Kasumi-1 (cell line): Measurements from ENCODE around the gene MYO1C.
A peak's percentile ranks its signal among the peaks of the same experiment; 100 is the strongest.
"Not testable (repeated sequence)": the region's sequence is repeated elsewhere in the genome, so short reads cannot be mapped to it uniquely, and the experiment has no call there.

Experiments
- DNase-seq, 2 experiments: peaks; one replicate each; lab custom pipeline; 2025; lab: John Stamatoyannopoulos, UW

Gene MYO1C

DNA sequence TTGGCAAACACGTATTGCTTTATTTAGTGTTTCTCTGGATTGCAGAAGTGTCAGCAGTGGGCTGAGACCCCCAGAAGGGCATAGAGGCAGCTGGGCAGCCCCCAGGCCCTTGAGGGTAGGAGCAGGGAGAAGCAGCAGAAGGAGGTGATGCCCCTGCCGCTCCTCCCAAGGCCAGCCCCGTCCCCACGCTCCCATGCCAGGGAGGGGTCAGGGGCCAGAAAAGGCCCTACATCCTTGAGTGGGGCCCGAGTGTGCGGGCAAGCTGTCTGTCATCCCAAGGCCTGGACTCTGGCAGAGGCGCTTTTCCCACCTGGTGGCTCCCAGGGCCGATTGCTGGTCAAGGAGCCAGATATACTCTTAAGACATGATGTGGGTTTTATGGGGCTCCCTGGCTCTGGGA is 28.3 kb downstream of the MYO1C start:
- no peak for DNase-seq

GRCh38 chr17:1462164-1463112 is 30.0 kb downstream of the MYO1C start:
- no peak for DNase-seq

GRCh38 chr17:1461198-1461944 is 31.1 kb downstream of the MYO1C start:
- DNase-seq = peak in 1 of 2 experiments; percentile 18

DNA sequence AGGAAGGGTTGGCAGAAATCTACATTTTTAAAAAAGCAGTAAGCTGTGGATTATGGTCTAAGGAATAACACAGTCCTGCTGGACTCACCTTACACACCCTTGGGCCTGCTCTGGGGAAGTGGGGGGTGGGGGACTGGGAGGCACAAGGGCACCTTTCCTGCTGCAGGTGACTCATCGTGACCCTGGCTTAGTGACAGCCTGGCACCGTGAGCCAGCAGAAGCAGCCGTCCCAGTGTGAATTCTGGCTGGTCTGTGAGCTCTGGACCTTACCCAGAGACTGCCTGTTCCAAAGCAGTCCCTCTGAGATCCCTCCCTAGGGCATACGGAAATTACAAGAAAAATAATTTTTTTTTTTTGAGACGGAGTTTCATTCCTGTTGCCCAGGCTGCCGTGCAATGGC is 32.3 kb downstream of the MYO1C start:
- no peak for DNase-seq

GRCh38 chr17:1455797-1456599 is 36.5 kb downstream of the MYO1C start, which contains the start of gene CRK:
Gene CRK (minus strand): TSS chr17:1456232. CDS start chr17:1456117, 115 bp downstream.
- peak; percentile 56 to 58 for DNase-seq

GRCh38 chr17:1455291-1455796 is 37.1 kb downstream of the MYO1C start:
- peak in 1 of 2 experiments; percentile 34 for DNase-seq

- no peak for DNase-seq
Observed at GRCh38 chr17:1454541-1454940, 37.9 kb downstream of the MYO1C start.

- not testable (repeated sequence) for DNase-seq
Observed at GRCh38 chr17:1453694-1454093, 38.8 kb downstream of the MYO1C start.

- no peak for DNase-seq
Observed at GRCh38 chr17:1452836-1453235, 39.6 kb downstream of the MYO1C start.

- not testable (repeated sequence) for DNase-seq
Observed at GRCh38 chr17:1450261-1450660, 42.2 kb downstream of the MYO1C start.

DNA sequence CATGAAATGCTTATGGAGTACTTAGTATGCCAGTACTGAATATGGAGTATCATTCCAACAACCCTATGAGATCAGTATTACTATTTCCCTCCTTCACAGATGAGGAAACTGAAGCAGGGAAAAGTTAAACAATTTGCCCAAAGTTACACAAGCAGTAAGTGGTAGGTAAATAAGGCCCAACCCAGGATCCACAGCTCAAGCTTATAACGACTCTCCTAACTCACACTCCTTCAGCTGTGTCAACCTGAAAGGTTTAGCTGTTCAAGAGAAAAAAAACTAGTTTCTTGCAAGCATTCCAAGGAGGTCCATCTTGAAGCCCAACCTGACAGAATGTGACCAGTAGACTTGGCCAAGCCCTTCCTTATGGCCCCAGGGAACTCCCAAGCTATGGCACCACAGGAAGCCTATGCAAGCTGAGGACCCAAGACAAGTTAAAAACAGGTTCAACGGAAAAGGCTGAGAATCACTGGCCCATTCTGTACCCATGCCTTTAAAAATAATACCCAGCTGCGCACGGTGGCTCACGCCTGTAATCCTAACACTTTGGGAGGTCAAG is 43.0 kb downstream of the MYO1C start:
- DNase-seq = peak in 1 of 2 experiments; percentile 11

DNA sequence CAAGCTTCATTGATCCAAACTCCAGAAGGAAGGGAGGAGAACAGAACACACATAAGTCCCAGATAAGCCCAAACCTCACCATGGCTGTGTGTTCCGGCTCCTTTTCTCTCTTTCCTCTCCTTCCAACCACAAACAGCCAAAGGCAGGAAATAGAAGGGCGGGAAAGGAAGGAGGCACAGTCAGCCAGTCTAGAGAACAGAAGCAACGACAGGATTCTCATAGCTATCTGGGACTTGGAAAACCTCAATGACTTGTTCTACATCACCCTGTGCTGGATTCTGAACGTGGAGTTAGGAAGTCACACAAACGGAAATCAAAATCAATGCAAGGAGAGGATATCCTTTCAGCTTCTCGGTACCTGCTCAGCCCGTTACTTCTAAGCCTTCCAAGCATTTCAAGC is 45.4 kb downstream of the MYO1C start:
- DNase-seq = peak; percentile 32 to 41

DNA sequence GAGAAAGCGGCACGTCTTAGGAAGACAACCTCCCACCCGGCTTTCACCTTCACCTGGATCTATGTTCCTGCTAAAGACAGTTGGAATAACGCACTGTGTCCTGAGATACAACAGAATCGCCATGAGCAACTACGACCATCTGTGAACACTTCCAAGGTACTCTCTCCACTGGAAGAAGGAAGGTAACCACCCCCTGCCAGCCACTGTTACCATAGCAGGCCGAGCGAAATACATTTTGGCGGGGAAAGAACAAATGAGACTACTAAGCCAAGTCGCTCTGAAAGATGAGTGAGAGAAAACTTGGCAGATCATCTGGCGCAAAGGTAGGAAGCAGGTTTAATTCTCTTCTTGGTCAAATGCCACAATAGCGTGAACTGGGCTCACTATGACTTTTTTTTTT is 46.3 kb downstream of the MYO1C start:
- DNase-seq = no peak

GRCh38 chr17:1445695-1446094 is 46.8 kb downstream of the MYO1C start:
- DNase-seq = not testable (repeated sequence)

- not testable (repeated sequence) for DNase-seq
Observed at GRCh38 chr17:1442721-1443120, 49.8 kb downstream of the MYO1C start.

- DNase-seq = no peak
Observed at GRCh38 chr17:1442187-1442586, 50.3 kb downstream of the MYO1C start.

- DNase-seq = no peak
Observed at GRCh38 chr17:1440921-1441320, 51.6 kb downstream of the MYO1C start.

GRCh38 chr17:1438593-1439083 is 53.8 kb downstream of the MYO1C start:
- DNase-seq = no peak

DNA sequence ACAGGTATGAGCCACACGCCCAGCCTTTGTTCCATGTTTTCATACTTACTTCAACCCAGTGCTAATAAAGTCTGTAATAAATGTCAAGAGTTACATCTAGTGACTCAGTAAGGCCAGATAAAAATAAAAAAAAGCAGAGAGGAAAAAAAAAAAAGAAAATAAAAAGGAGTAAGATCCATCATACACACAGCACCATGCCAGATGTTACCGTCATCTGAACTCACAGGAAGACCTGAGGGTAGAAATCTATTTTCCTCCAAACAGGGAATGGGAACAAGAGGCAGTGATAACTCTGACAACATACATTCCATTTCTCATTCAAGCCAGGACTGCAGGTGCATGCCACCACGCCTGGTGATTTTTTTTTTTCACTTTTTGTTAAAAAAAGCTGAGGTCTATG is 57.2 kb downstream of the MYO1C start:
- DNase-seq = no peak

- DNase-seq = no peak
Observed at GRCh38 chr17:1434150-1434549, 58.3 kb downstream of the MYO1C start.

GRCh38 chr17:1431631-1432104 is 60.8 kb downstream of the MYO1C start:
- no peak for DNase-seq
